Thyroid gland (tissue), 4 donors: ENCODE results near the gene GNRHR.

Experiments used
- POLR2A ChIP-seq, 2 donors: fragments of 450-650 bp; IDR thresholded peaks; one replicate each; pipeline ENCODE4 v1.6.1; 2017; ENCODE audit warnings: antibody characterized with exemption in 2 of 2, mild to moderate bottlenecking in 2 of 2, moderate library complexity in 1 of 2
- TF ChIP-seq, protein P1 (sequence below), 6 experiments: fragments of 200-600 bp in 3 of 6; fragments of 450-650 bp in 3 of 6; sonication (generic) in 3 of 6; IDR thresholded peaks; one replicate each; pipeline ENCODE4 v1.5.1; 2016 to 2019; ENCODE audit warnings: antibody characterized with exemption in 6 of 6, mild to moderate bottlenecking in 2 of 6, inconsistent platforms in 1 of 6, moderate library complexity in 1 of 6

DNA sequence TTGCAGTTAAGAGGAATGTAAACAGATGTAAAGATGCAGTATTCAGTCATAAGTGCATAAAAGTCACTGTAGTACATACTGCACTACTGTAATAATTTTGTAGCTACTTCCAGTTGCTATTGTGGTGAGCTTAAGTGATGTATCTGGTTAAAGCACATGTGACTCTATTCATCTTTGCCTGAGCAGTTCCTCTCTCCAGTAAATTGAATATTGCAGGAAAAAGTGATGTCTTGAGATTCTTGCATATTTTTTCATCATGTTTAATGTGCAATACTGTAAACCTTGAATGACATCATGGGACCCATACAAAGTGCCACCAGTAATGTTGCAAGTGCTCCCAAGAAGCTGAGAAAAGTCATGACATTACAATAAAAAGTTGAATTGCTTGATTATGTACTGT lies 62.9 kb downstream of the GNRHR start:
- TF ChIP-seq, protein P1, sequence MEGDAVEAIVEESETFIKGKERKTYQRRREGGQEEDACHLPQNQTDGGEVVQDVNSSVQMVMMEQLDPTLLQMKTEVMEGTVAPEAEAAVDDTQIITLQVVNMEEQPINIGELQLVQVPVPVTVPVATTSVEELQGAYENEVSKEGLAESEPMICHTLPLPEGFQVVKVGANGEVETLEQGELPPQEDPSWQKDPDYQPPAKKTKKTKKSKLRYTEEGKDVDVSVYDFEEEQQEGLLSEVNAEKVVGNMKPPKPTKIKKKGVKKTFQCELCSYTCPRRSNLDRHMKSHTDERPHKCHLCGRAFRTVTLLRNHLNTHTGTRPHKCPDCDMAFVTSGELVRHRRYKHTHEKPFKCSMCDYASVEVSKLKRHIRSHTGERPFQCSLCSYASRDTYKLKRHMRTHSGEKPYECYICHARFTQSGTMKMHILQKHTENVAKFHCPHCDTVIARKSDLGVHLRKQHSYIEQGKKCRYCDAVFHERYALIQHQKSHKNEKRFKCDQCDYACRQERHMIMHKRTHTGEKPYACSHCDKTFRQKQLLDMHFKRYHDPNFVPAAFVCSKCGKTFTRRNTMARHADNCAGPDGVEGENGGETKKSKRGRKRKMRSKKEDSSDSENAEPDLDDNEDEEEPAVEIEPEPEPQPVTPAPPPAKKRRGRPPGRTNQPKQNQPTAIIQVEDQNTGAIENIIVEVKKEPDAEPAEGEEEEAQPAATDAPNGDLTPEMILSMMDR (IDR thresholded peaks at IDR 0.05): no peak
- TF ChIP-seq POLR2A (IDR thresholded peaks at IDR 0.05): no peak
